ENCODE measurements around the gene NCBP2L. TPM values are rescaled to one million over a fixed set of nuclear protein-coding genes. Genes with fewer than 3 reads are reported as not detected.

Gene NCBP2L
- total and polyA plus RNA-seq, 2 of the 8 experiments (the other 6 are each of a cell fraction or from before 2014, with no cell fraction given) = not detected

DNA sequence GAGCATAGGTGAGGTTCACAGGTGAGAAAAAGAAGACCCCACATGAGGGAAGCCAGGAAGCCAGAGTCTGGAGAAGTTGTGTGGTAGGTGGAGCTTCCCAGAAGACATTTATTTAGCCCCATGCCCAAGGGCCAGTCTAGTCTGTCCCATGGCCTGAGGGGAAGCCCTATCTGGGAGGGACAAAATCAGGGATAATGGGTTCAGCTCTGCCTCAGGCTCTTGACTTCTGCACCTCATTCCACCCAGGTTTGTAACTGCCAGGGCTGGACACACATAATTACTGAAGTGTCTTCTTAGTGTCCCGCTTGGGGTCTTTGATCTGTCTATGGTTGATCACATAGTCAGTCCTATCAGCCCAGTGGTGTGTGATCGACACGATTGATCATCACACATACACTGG, 38.0 kb upstream of the NCBP2L start:
- Histone ChIP-seq H4K20me1 (replicated peaks in 1 of 2; ENCODE audit: control insufficient read depth in 1 of 2, insufficient read depth in 2 of 2, low read length in 2 of 2) (no peaks in the 10 kb centered on the region), H2BK15ac (ENCODE audit: low read length) (no peak overlapping the region), H3K27ac (ENCODE audit: low read depth, low read length) (no peak overlapping the region), H3K27me3 (replicated peaks in 1 of 4; ENCODE audit: control insufficient read depth in 3 of 4, extremely low read depth in 1 of 4, insufficient read depth in 3 of 4, low read length in 3 of 4) (peaks cover 0 to 1% (median 0%) of the 10 kb centered on the region in 4 experiments; a peak in 1 of 7 replicates), H3K79me1 (ENCODE audit: low read depth, low read length) (no peaks in the 10 kb centered on the region), H3K4me2 (ENCODE audit: insufficient read depth in 1 of 2, low read depth in 2 of 2, low read length in 2 of 2) (no peak overlapping the region), H3K36me3 (ENCODE audit: control insufficient read depth in 2 of 4, insufficient read depth in 4 of 4, low read length in 3 of 4) (no peaks in the 10 kb centered on the region), H2BK120ac (replicated peaks; ENCODE audit: low read depth, low read length) (no peak overlapping the region), H4K91ac (replicated peaks; ENCODE audit: insufficient read length, low read length) (no peak overlapping the region), H3K23me2 (ENCODE audit: low read depth, low read length) (no peaks in the 10 kb centered on the region; the same call in 1 of the 2 replicates), H2AFZ (ENCODE audit: low read length) (no peak overlapping the region), H2BK5ac (ENCODE audit: low read depth, low read length) (no peak overlapping the region), H3K9ac (replicated peaks in 1 of 4; ENCODE audit: extremely low read depth in 1 of 4, low read depth in 3 of 4, low read length in 3 of 4) (no peak overlapping the region), H4K8ac (ENCODE audit: extremely low read depth, insufficient read depth, low read length) (no peak overlapping the region), H3K23ac (ENCODE audit: insufficient read length) (no peak overlapping the region), H3K14ac (ENCODE audit: insufficient read length) (no peak overlapping the region), H3K56ac (replicated peaks; ENCODE audit: insufficient read length, low read depth, low read length) (no peak overlapping the region), H3K4ac (replicated peaks; ENCODE audit: insufficient read length, low read depth, low read length) (no peak overlapping the region), H3K4me3 (ENCODE audit: extremely low read depth in 1 of 4, insufficient read depth in 2 of 4, low read depth in 3 of 4, low read length in 4 of 4) (no peak overlapping the region), H3K18ac (ENCODE audit: extremely low read depth, low read length) (no peak overlapping the region), H4K5ac (ENCODE audit: insufficient read length, low read depth, low read length) (no peak overlapping the region), H2BK20ac (ENCODE audit: low read length) (no peak overlapping the region), H2AK5ac (ENCODE audit: low read depth, low read length) (no peak overlapping the region), H3K9me3 (ENCODE audit: insufficient read depth in 2 of 2, low read depth in 1 of 2, low read length in 1 of 2) (no peaks in the 10 kb centered on the region), H3K79me2 (ENCODE audit: control insufficient read depth in 1 of 2, insufficient read depth in 2 of 2, low read length in 2 of 2) (no peaks in the 10 kb centered on the region), H2BK12ac (ENCODE audit: low read depth, low read length) (0 out of 2 replicates have a peak overlapping the region, but pooled peaks have one; percentile 3), H3K4me1 (replicated peaks in 1 of 4; ENCODE audit: control insufficient read depth in 3 of 4, insufficient read depth in 4 of 4, low read length in 3 of 4) (peaks cover 2 to 15% (median 7%) of the 10 kb centered on the region in 4 experiments; a peak in 6 of 7 replicates)
- TF ChIP-seq CTBP2 (IDR thresholded peaks at IDR 0.05; ENCODE audit: borderline replicate concordance, insufficient read depth, insufficient read length, low read length) (no peak), NRF1 (IDR thresholded peaks at IDR 0.05; ENCODE audit: low read depth, low read length) (no peak), POLR2A (IDR thresholded peaks at IDR 0.05; ENCODE audit: control extremely low read depth in 1 of 2, low read depth in 2 of 2, low read length in 2 of 2) (no peak), ZNF274 (IDR thresholded peaks at IDR 0.05; ENCODE audit: borderline replicate concordance, extremely low read depth, low read length) (no peak), KDM1A (IDR thresholded peaks at IDR 0.05; ENCODE audit: borderline replicate concordance, low read length) (no peak), RXRA (IDR thresholded peaks at IDR 0.05; ENCODE audit: insufficient read depth, low read depth, low read length) (no peak), TAF1 (IDR thresholded peaks at IDR 0.05; ENCODE audit: low read depth, low read length) (no peak)
- TF ChIP-seq, protein P1, sequence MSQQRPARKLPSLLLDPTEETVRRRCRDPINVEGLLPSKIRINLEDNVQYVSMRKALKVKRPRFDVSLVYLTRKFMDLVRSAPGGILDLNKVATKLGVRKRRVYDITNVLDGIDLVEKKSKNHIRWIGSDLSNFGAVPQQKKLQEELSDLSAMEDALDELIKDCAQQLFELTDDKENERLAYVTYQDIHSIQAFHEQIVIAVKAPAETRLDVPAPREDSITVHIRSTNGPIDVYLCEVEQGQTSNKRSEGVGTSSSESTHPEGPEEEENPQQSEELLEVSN (IDR thresholded peaks at IDR 0.05) = no peak
- WGBS, 2 experiments (ENCODE audit: extremely low coverage in 1 of 2, insufficient coverage in 1 of 2, insufficient read length in 1 of 2, insufficient replicate concordance in 2 of 2, low coverage in 1 of 2, low lambda C conversion rate in 2 of 2, missing lambda C conversion rate in 1 of 2) = 92% methylated on average over 3 of the region's 3 CpGs; no CpG with 5 or more reads in 1 of the 2 experiments
- CTCF ChIA-PET (ENCODE audit: partially characterized antibody) = interaction anchor here (0.8 to 2.0 kb wide), 4 partner anchors 11 to 24 kb away, joined by 3 to 8 read pairs (median 5); no protein-coding TSS in a partner anchor
- no peak for FAIRE-seq
- no peak for DNase-seq (ENCODE audit: low read depth in 1 of 2, low spot score in 2 of 2)
- POLR2A ChIA-PET (ENCODE audit: partially characterized antibody) = interaction anchor here (1.1 to 2.6 kb wide), 2 partner anchors 24 to 67 kb away, joined by 3 to 5 read pairs; no protein-coding TSS in a partner anchor
